ENCODE measurements around the gene GALNT18. TPM values are rescaled to one million over a fixed set of nuclear protein-coding genes. Genes with fewer than 3 reads are reported as not detected.

GALNT18 gene
- total and polyA plus RNA-seq, 3 experiments from 2014 or later, result 1.3 TPM; not detected in 1

DNA sequence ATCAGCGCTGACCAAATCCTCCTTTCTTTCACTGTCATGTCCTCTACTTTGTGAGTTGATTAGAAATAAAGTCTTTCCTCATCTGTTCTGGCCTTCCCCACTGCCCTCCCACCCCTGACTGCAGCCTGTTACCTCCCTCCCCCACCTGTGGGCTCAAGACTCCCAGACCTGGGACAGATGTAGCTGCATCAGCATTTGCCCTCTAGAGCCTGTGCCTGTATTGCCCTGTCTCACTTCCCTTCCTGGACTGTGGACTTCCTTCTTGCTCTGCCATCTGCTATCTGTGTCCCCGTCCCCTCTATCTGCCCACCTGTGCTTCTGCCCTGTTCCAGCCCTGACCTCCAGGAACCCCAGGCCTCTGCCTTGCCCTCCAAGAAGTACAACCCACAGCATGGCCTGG lies 122.5 kb downstream of the GALNT18 start:
- H3K36me3 Mint-ChIP-seq, result no peaks in the 10 kb centered on the region
- Histone ChIP-seq H3K27ac (ENCODE audit: low read depth, low read length) (no peak overlapping the region), H3K4me3 (ENCODE audit: low read length) (no peak overlapping the region), H3K36me3 (ENCODE audit: insufficient read depth, low read length) (no peaks in the 10 kb centered on the region), H3K4me1 (ENCODE audit: insufficient read depth, low read length) (no peaks in the 10 kb centered on the region), H3K27me3 (ENCODE audit: insufficient read depth, low read length, poor library complexity, severe bottlenecking) (no peaks in the 10 kb centered on the region), H3K9me3 (ENCODE audit: low read length) (no peaks in the 10 kb centered on the region)
- H3K4me3 Mint-ChIP-seq, result no peak overlapping the region
- ChIA-PET CTCF (no interaction called here), POLR2A (no interaction called here)
- peak overlapping the region in 1 of 8 donors; percentile 11 for H3K27ac Mint-ChIP-seq
- no peaks in the 10 kb centered on the region for H3K4me1 Mint-ChIP-seq
- H3K27me3 Mint-ChIP-seq, result peaks cover 1 to 4% of the 10 kb centered on the region in 2 donors
- no peak for DNase-seq
- H3K9me3 Mint-ChIP-seq, result no peaks in the 10 kb centered on the region

DNA sequence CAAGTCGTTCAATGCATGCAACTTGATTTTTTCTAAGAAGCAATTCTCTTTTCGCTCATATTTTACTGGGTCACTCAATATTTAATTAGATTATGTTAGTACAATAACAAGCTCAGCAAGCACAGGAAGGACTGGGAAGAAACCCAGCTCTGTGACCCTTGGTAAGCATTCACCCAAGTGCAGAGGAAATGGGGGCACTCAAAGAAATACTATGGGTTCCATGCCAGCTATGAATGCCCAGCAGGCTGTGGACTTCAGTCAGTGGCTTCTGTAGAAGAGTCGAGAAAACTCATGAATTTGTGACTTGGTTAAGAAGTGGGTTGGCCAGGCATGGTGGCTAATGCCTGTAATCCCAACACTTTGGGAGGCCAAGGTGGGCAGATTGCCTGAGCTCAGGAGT lies 123.6 kb downstream of the GALNT18 start:
- H3K4me1 ChIP-seq (ENCODE audit: insufficient read depth, low read length), result no peaks in the 10 kb centered on the region
- Mint-ChIP-seq H3K9me3 (no peaks in the 10 kb centered on the region), H3K27me3 (peaks cover 3 to 5% of the 10 kb centered on the region in 2 donors), H3K4me1 (no peaks in the 10 kb centered on the region), H3K4me3 (no peak overlapping the region), H3K36me3 (no peaks in the 10 kb centered on the region), H3K27ac (no peak overlapping the region)
- ChIA-PET CTCF (no interaction called here), POLR2A (no interaction called here)
- H3K9me3 ChIP-seq (ENCODE audit: low read length), result no peaks in the 10 kb centered on the region
- H3K27ac ChIP-seq (ENCODE audit: low read depth, low read length), result no peak overlapping the region
- H3K27me3 ChIP-seq (ENCODE audit: insufficient read depth, low read length, poor library complexity, severe bottlenecking), result no peaks in the 10 kb centered on the region
- H3K36me3 ChIP-seq (ENCODE audit: insufficient read depth, low read length), result no peaks in the 10 kb centered on the region
- DNase-seq, result no peak
- no peak overlapping the region for H3K4me3 ChIP-seq (ENCODE audit: low read length)

DNA sequence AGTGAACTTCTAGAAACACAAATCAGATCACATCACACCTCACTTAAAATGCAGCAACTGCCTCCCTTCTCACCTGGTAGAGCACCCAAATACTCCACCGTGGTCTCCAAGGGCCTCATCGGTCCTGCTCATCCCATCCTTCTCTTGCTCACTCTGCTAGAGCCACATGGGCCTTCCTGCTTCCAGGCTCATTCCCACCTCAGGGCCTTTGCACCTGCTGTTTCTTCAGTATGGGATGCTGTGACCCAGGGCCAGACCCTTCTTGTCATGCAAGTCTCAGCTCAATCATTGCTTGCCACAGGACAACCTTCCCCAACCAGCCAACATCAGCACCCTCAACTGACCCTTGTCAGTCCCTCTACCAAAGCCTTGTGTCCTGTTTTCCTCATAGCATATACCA lies 124.9 kb downstream of the GALNT18 start:
- Histone ChIP-seq H3K27ac (ENCODE audit: low read depth, low read length) (no peak overlapping the region), H3K4me1 (ENCODE audit: insufficient read depth, low read length) (no peaks in the 10 kb centered on the region), H3K4me3 (ENCODE audit: low read length) (no peak overlapping the region), H3K27me3 (ENCODE audit: insufficient read depth, low read length, poor library complexity, severe bottlenecking) (no peaks in the 10 kb centered on the region), H3K36me3 (ENCODE audit: insufficient read depth, low read length) (no peaks in the 10 kb centered on the region), H3K9me3 (ENCODE audit: low read length) (no peaks in the 10 kb centered on the region)
- H3K4me3 Mint-ChIP-seq, result no peak overlapping the region
- H3K4me1 Mint-ChIP-seq, result no peaks in the 10 kb centered on the region
- CTCF ChIA-PET, result no interaction called here
- H3K27ac Mint-ChIP-seq, result no peak overlapping the region
- POLR2A ChIA-PET, result no interaction called here
- H3K9me3 Mint-ChIP-seq, result no peaks in the 10 kb centered on the region
- DNase-seq, result no peak
- H3K36me3 Mint-ChIP-seq, result no peaks in the 10 kb centered on the region
- peaks cover 3 to 5% of the 10 kb centered on the region in 2 donors for H3K27me3 Mint-ChIP-seq

DNA sequence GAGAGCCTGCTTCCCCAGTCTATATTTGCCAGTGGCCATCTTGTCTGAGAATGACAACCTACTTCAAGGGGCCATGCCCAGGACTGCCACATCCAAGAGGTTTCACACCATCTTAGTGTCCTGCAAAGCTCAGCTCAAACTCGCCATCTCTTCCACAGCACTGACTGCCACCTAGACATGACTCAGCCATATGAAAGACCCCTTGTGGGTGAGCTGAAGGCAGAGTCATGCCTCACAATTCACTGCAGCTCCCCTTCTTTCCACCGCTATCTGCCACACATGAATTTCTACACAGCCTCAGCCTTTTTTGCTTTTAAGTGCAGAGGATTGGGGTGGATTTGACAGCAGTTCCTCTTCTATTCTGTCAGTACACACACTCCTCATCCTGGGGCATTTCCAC lies 127.5 kb downstream of the GALNT18 start:
- DNase-seq, result no peak
- Mint-ChIP-seq H3K4me3 (no peak overlapping the region), H3K4me1 (no peaks in the 10 kb centered on the region), H3K27me3 (peaks cover 3 to 5% of the 10 kb centered on the region in 2 donors), H3K36me3 (no peaks in the 10 kb centered on the region), H3K9me3 (no peaks in the 10 kb centered on the region), H3K27ac (no peak overlapping the region)
- CTCF ChIA-PET, result no interaction called here
- no peaks in the 10 kb centered on the region for H3K9me3 ChIP-seq (ENCODE audit: low read length)
- POLR2A ChIA-PET, result no interaction called here
- H3K27ac ChIP-seq (ENCODE audit: low read depth, low read length), result no peak overlapping the region
- no peaks in the 10 kb centered on the region for H3K36me3 ChIP-seq (ENCODE audit: insufficient read depth, low read length)
- H3K4me3 ChIP-seq (ENCODE audit: low read length), result no peak overlapping the region
- H3K4me1 ChIP-seq (ENCODE audit: insufficient read depth, low read length), result no peaks in the 10 kb centered on the region
- no peaks in the 10 kb centered on the region for H3K27me3 ChIP-seq (ENCODE audit: insufficient read depth, low read length, poor library complexity, severe bottlenecking)

DNA sequence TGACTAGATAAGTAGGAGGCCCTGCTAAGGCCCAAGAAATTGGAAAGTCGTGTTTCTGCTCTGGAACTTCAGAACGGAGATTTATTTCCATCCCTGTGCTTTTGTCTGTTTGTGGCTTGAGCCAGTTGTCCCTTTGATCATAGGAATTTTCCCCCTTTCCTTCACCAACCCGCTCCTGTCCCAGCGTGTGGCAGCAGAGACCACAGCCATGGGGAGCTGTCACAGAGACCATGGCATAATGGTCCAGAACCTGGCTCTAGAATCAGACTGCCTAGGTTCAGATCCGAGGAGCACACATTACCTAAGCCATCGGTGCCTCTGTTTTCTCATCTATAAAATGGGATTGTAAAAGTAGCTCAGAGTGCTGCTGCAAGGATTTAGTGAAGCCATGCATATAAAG lies 128.1 kb downstream of the GALNT18 start:
- H3K27ac Mint-ChIP-seq, result no peak overlapping the region
- Histone ChIP-seq H3K27ac (ENCODE audit: low read depth, low read length) (no peak overlapping the region), H3K9me3 (ENCODE audit: low read length) (no peaks in the 10 kb centered on the region), H3K36me3 (ENCODE audit: insufficient read depth, low read length) (no peaks in the 10 kb centered on the region), H3K27me3 (ENCODE audit: insufficient read depth, low read length, poor library complexity, severe bottlenecking) (no peaks in the 10 kb centered on the region), H3K4me1 (ENCODE audit: insufficient read depth, low read length) (no peaks in the 10 kb centered on the region), H3K4me3 (ENCODE audit: low read length) (no peak overlapping the region)
- H3K4me1 Mint-ChIP-seq, result no peaks in the 10 kb centered on the region
- H3K36me3 Mint-ChIP-seq, result no peaks in the 10 kb centered on the region
- H3K27me3 Mint-ChIP-seq, result peaks cover 3 to 5% of the 10 kb centered on the region in 2 donors
- ChIA-PET POLR2A (no interaction called here), CTCF (no interaction called here)
- H3K9me3 Mint-ChIP-seq, result no peaks in the 10 kb centered on the region
- no peak overlapping the region for H3K4me3 Mint-ChIP-seq
- DNase-seq, result no peak

DNA sequence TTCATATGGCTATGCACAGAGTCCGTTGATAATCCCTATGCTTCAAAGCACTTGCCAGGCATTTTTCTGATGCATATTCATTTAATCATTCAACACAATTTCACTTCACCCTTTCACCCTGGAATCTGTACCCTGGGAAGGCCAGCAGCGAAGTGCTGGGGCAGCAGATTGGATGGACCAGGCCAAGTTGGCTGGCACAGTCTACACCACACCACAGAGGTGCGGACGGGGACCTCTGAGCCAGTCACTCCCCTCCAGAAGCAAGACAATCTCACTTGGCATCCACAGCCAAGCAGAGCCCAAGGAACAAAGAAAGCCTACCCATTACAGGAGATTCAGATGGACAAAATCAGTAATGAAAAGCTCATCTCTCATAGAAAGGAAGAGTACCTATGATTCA lies 130.2 kb downstream of the GALNT18 start:
- Mint-ChIP-seq H3K27ac (no peak overlapping the region), H3K4me1 (no peaks in the 10 kb centered on the region), H3K27me3 (peaks cover 5 to 7% of the 10 kb centered on the region in 2 donors), H3K9me3 (no peaks in the 10 kb centered on the region), H3K4me3 (no peak overlapping the region), H3K36me3 (no peaks in the 10 kb centered on the region)
- CTCF ChIA-PET, result no interaction called here
- Histone ChIP-seq H3K27me3 (ENCODE audit: insufficient read depth, low read length, poor library complexity, severe bottlenecking) (no peaks in the 10 kb centered on the region), H3K4me1 (ENCODE audit: insufficient read depth, low read length) (no peaks in the 10 kb centered on the region), H3K36me3 (ENCODE audit: insufficient read depth, low read length) (no peaks in the 10 kb centered on the region), H3K27ac (ENCODE audit: low read depth, low read length) (no peak overlapping the region), H3K4me3 (ENCODE audit: low read length) (no peak overlapping the region), H3K9me3 (ENCODE audit: low read length) (no peaks in the 10 kb centered on the region)
- no peak for DNase-seq
- POLR2A ChIA-PET, result no interaction called here

DNA sequence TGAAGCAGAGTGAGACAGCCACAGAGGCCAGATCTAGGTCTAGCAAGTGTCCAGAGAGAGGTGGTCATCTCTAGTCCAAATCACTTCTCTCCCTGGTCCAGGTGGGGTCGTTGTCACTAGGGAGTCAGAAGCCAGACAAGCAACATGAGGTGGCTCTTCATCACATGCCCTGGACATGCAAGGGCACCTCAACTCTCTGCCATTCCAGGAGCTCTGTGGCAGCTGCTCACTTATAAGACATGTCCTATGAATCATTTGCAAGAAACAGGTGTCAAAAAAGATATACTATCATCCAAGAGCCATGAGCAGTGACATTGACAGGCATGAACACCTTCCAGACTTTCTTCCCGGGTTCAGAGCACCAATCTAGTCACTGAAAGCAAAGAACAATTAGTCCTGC lies 130.8 kb downstream of the GALNT18 start:
- no peaks in the 10 kb centered on the region for H3K9me3 ChIP-seq (ENCODE audit: low read length)
- CTCF ChIA-PET, result no interaction called here
- Mint-ChIP-seq H3K27ac (no peak overlapping the region), H3K36me3 (no peaks in the 10 kb centered on the region), H3K27me3 (peaks cover 5 to 7% of the 10 kb centered on the region in 2 donors), H3K4me3 (no peak overlapping the region), H3K4me1 (no peaks in the 10 kb centered on the region), H3K9me3 (no peaks in the 10 kb centered on the region)
- no peak overlapping the region for H3K27ac ChIP-seq (ENCODE audit: low read depth, low read length)
- H3K36me3 ChIP-seq (ENCODE audit: insufficient read depth, low read length), result no peaks in the 10 kb centered on the region
- H3K4me1 ChIP-seq (ENCODE audit: insufficient read depth, low read length), result no peaks in the 10 kb centered on the region
- no peaks in the 10 kb centered on the region for H3K27me3 ChIP-seq (ENCODE audit: insufficient read depth, low read length, poor library complexity, severe bottlenecking)
- no peak overlapping the region for H3K4me3 ChIP-seq (ENCODE audit: low read length)
- no peak for DNase-seq
- POLR2A ChIA-PET, result no interaction called here

DNA sequence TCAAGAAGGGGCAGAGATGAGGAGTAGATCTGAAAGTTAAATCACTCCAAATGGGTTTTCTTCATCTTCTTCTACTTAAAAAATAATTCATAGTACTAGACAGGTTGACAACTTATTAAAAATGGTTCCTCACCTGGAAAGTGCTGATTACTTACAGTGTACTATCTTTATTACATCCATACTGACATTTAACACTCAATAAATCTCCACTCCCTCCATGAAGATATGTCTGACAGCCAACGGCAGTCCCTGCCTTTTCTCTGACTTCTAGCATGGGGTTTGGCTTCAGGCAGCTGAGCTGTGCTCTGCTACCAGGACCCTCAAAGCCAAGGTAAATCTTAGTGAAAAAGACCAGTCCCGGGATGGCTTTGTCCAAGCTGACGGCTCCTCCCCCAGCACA lies 135.4 kb downstream of the GALNT18 start:
- Histone ChIP-seq H3K27me3 (ENCODE audit: insufficient read depth, low read length, poor library complexity, severe bottlenecking) (no peaks in the 10 kb centered on the region), H3K9me3 (ENCODE audit: low read length) (no peaks in the 10 kb centered on the region), H3K4me3 (ENCODE audit: low read length) (no peak overlapping the region), H3K4me1 (ENCODE audit: insufficient read depth, low read length) (no peaks in the 10 kb centered on the region), H3K27ac (ENCODE audit: low read depth, low read length) (no peak overlapping the region), H3K36me3 (ENCODE audit: insufficient read depth, low read length) (no peaks in the 10 kb centered on the region)
- H3K4me3 Mint-ChIP-seq, result no peak overlapping the region
- no peak for DNase-seq
- ChIA-PET POLR2A (no interaction called here), CTCF (no interaction called here)
- H3K27me3 Mint-ChIP-seq, result peaks cover 5 to 7% of the 10 kb centered on the region in 2 donors
- peaks cover 0 to 1% (median 0%) of the 10 kb centered on the region in 5 donors for H3K9me3 Mint-ChIP-seq
- no peaks in the 10 kb centered on the region for H3K4me1 Mint-ChIP-seq
- H3K27ac Mint-ChIP-seq, result no peak overlapping the region
- H3K36me3 Mint-ChIP-seq, result no peaks in the 10 kb centered on the region

DNA sequence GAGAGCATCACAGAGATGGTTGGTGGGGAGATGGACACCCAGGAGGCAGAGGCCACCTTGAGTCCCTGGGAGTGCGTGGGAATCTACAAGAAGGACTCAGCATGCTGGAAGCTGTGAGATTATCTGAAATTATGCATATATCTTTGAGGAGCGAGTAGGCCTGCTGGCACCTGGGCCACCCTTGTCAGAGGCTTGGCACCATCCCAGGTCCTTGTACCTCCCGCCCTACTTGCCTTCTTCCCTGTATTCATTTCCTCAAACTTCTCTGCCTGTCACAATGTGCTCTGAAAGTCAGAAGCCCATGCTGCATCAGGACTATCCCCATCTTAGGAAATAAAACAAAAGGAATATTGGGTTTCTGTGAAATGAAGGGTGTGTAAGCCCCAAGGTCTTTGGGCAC lies 135.8 kb downstream of the GALNT18 start:
- ChIA-PET CTCF (no interaction called here), POLR2A (no interaction called here)
- DNase-seq, result no peak
- H3K4me3 Mint-ChIP-seq, result no peak overlapping the region
- Histone ChIP-seq H3K27ac (ENCODE audit: low read depth, low read length) (no peak overlapping the region), H3K9me3 (ENCODE audit: low read length) (no peaks in the 10 kb centered on the region), H3K36me3 (ENCODE audit: insufficient read depth, low read length) (no peaks in the 10 kb centered on the region), H3K4me1 (ENCODE audit: insufficient read depth, low read length) (no peaks in the 10 kb centered on the region), H3K27me3 (ENCODE audit: insufficient read depth, low read length, poor library complexity, severe bottlenecking) (no peaks in the 10 kb centered on the region), H3K4me3 (ENCODE audit: low read length) (no peak overlapping the region)
- H3K4me1 Mint-ChIP-seq, result no peaks in the 10 kb centered on the region
- H3K27me3 Mint-ChIP-seq, result peaks cover 5 to 7% of the 10 kb centered on the region in 2 donors
- peaks cover 0 to 1% (median 0%) of the 10 kb centered on the region in 5 donors for H3K9me3 Mint-ChIP-seq
- H3K36me3 Mint-ChIP-seq, result no peaks in the 10 kb centered on the region
- no peak overlapping the region for H3K27ac Mint-ChIP-seq
